ENCODE results near the gene CELF5. TPM values are rescaled to one million over a fixed set of nuclear protein-coding genes. Genes with fewer than 3 reads are reported as not detected.
A peak's percentile ranks its signal among the peaks of the same experiment; 100 is the strongest.

Gene CELF5
- total RNA-seq, 1 experiment from 2014 or later: not detected

DNA sequence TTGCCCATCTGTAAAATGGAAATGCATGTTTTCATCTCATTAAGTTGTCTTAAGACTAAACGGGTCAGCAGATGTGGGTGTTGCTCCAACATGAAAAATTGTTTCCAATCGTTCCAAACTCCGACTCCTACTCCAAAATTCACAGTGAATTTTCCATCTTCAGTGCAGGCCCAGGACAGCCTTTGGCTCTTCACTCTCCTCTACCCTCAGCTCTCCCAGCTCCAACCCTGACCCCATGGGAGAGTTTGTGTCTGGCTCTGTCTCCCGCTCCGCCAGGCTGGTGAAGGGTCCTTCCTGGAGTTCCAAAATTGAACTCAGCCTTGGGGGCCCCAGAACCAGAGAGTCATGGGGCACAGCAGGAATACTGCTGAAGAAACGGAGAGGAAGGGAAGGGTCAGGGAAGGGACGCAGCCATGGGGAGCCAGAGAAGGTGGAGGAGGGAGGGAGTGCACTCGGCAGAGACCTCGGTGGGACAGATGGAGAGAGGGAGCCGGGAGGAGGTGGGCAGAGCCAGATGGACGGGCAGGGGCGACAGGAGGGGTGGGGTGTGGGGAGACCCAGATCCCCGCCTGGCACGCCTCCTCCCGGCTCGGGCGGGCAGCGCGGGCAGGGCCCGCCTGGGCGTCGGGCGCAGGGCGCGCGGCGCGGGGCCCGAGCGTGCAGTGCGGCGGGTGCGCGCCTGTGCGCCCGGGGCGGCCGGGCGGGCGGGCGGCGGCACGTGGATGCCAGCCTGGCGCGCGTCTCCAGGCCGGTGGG lies 45.6 kb downstream of the CELF5 start:
- no peak for DNase-seq (ENCODE audit: extremely low read depth, low read depth)

- DNase-seq (ENCODE audit: extremely low read depth, low read depth): no peak
Measured at GRCh38 chr19:3270902-3271301, 46.4 kb downstream of the CELF5 start.

- DNase-seq (ENCODE audit: extremely low read depth, low read depth): no peak
Measured at GRCh38 chr19:3272401-3272931, 48.0 kb downstream of the CELF5 start.

GRCh38 chr19:3272952-3273351 lies 48.5 kb downstream of the CELF5 start:
- no peak for DNase-seq (ENCODE audit: extremely low read depth, low read depth)

DNA sequence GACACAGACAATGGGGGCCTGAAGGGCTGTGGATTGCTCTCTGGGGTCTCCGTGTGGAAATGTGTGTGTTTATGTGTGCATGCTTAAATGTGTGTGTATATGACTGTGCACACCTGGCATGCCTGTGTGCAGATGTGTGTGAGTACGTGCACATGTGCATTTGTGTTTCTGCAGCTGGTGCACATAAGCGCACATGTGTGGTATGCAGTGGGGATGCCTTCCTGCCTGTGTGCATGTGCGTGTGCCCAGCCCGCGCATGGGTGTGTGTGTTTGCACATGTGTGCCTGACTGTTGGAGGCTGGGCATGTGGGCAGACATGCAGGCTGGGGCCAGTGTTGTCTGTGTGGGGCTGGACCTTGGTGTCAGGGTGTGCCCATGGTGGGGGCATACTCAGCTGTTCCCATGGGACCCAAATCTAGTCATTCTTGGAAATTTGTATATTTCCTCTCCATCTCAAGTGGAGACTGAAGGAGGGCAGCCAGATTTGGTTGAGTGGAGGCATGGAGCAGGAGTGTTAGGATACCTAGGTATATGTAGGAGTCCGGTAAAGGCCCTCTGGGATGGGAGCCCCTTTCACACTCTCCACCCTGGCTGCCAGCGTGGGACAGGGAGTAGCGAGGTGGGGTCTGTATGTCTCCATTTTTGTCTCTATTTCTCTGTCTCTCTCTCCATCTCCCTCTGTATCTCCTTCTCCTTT lies 49.9 kb downstream of the CELF5 start:
- DNase-seq (ENCODE audit: extremely low read depth, low read depth): no peak

DNA sequence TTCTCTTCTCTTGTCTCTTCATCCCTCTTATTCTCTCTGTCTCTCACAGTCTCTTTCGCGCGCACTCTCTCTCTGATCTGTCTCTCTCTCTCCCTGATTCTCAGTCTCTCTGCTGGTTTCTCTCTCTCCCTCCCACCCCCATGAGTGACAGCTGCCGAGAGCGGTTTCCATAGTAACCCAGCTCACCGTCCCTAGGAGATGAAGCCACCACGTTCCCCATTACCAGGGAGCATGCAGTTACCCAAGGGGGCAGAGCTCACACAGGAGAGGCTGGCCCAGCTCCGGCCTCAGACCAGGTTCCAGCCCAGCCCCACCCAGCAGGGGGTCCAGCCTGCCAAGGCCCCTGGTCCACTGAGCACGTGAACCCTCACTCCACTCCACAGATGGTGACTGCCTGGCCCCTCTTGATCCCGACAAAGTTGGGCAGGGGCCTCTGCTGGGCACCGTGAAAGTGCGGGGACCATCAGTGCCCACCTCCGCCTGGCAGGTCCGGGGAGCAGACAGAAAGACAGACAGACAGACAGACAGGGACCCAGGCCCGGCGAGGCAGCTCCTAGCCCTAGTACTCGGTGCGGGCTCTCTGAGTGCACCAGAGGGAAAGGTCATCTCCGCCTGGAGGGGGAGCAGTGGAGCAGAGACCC lies 50.6 kb downstream of the CELF5 start:
- no peak for DNase-seq (ENCODE audit: extremely low read depth, low read depth)

DNA sequence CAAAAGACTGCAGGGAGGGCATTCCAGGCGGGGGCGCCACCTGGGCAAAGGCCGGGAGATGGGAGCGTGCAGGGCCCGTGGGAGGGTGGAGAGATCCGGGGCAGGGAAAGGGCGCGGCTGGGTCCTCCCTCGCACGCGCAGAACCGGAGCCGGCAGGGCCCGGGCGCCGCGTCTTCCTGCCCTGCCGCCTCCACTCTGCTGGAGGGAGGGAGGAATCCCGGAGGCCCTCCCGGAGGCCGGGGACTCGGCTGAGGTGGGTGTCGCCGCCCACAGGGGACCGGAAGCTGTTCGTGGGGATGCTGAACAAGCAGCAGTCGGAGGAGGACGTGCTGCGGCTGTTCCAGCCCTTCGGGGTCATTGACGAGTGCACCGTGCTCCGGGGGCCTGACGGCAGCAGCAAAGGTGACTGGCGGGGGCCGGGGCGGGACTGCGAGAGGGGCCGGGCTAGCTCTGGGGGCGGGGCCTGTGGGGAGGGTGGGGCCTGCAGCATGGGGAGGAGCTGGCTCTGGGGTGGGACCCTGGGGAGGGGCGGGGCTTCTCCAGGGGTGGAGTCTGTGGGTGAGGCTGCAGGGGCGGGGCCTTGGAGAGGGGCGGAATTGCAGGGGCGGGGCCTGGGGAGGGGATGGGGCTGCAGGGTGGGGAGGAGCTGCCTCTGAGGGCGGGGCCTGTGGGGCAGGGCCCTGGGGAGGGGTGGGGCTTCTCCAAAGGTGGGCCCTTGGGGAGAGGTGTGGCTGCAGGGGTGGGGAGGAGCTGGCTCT lies 51.3 kb downstream of the CELF5 start:
- peak; percentile 80 for DNase-seq (ENCODE audit: extremely low read depth, low read depth)

DNA sequence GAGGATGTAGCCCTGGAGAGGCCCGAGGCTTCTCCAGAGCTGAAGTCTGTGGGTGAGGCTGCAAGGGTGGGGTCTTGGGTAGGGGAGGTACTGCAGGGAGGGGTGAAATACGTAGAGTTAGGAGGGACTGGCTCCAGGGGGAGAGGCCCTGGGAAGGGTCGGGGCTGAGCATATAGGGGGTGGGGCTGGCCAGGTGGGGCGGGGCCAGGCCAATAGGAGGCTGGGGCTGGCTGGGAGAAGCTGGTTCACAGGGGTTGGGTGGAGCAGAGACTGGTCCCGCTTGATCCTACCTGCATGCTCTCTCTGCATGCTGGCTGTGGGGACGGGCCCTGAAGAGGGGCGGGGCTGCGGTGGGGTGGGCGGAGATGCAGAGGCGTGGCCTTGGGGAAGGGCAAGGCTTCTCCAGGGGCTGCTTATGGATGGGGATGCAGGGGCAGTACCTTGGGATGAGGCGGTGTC lies 51.9 kb downstream of the CELF5 start:
- no peak for DNase-seq (ENCODE audit: extremely low read depth, low read depth)

- no peak for DNase-seq (ENCODE audit: extremely low read depth, low read depth)
Measured at GRCh38 chr19:3277649-3278048, 53.2 kb downstream of the CELF5 start.

GRCh38 chr19:3278294-3278693 lies 53.8 kb downstream of the CELF5 start:
- DNase-seq (ENCODE audit: extremely low read depth, low read depth): no peak

DNA sequence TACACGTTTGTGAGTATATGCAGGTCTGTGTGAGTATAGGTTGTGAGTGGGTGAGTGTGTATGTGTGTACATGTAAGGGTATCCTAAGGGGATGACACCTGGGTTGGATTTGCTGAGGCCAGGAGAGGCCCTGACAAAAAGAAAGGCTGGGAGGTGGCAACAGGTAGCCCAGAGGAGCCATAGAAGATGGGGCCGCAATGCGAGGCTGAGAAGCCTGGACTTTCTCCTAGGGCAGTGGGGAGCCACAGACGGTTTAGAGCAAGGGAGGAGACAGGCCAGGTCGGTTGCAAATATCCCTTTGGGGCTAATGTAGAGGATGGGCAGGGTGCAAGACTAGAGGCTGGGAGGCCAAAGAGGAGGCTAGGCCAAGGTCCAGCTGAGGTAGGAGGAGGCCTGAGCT lies 54.3 kb downstream of the CELF5 start:
- no peak for DNase-seq (ENCODE audit: extremely low read depth, low read depth)

- DNase-seq (ENCODE audit: extremely low read depth, low read depth): no peak
Measured at GRCh38 chr19:3279306-3279705, 54.8 kb downstream of the CELF5 start.

GRCh38 chr19:3281026-3281425 lies 56.6 kb downstream of the CELF5 start:
- DNase-seq (ENCODE audit: extremely low read depth, low read depth): no peak

- DNase-seq (ENCODE audit: extremely low read depth, low read depth): no peak
Measured at GRCh38 chr19:3282155-3282554, 57.7 kb downstream of the CELF5 start.

DNA sequence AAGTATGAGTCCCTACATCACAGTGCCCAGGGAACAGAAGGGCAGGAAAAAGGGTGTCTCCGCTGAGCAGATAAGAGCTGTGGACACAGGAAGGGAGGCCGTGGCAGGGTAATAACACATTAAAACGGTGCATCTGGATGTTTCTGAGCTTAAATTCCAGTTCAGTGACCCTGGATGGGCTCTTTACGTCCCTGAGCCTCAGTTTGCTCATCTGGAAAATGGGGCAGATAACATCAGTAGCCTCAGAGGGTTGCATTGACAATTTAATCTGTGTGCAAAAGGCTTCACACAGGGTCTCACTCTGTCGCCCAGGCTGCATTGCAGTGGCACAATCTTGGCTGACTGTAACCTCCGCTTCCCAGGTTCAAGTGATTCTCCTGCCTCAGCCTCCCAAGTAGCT lies 58.1 kb downstream of the CELF5 start:
- DNase-seq (ENCODE audit: extremely low read depth, low read depth): no peak

GRCh38 chr19:3283246-3283751 lies 58.8 kb downstream of the CELF5 start:
- no peak for DNase-seq (ENCODE audit: extremely low read depth, low read depth)

- DNase-seq (ENCODE audit: extremely low read depth, low read depth): no peak
Measured at GRCh38 chr19:3283886-3284657, 59.6 kb downstream of the CELF5 start.

- DNase-seq (ENCODE audit: extremely low read depth, low read depth): no peak
Measured at GRCh38 chr19:3284759-3285646, 60.5 kb downstream of the CELF5 start.
